Measurements from ENCODE around the gene CPN2.

DNA sequence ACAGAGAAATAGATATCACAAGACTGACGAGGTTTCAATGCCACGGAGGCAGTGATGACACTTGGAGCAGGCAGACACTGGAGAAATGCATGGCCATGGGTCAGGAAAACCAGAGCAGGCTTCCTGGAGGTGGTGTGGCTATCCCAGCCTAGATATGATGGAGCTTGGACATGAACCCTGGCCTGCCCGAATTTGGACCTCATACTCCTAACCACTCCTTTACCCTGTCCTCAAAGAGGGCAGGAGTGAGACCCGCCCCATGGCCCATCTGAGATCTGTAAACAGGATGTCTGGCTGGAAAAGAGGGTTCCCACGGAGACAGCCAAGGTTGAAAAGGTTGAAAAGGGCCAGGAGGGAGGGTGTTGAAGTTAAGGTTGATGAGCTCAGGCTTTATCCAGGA lies 31.0 kb downstream of the CPN2 start:
- TF ChIP-seq, protein P1, sequence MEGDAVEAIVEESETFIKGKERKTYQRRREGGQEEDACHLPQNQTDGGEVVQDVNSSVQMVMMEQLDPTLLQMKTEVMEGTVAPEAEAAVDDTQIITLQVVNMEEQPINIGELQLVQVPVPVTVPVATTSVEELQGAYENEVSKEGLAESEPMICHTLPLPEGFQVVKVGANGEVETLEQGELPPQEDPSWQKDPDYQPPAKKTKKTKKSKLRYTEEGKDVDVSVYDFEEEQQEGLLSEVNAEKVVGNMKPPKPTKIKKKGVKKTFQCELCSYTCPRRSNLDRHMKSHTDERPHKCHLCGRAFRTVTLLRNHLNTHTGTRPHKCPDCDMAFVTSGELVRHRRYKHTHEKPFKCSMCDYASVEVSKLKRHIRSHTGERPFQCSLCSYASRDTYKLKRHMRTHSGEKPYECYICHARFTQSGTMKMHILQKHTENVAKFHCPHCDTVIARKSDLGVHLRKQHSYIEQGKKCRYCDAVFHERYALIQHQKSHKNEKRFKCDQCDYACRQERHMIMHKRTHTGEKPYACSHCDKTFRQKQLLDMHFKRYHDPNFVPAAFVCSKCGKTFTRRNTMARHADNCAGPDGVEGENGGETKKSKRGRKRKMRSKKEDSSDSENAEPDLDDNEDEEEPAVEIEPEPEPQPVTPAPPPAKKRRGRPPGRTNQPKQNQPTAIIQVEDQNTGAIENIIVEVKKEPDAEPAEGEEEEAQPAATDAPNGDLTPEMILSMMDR (conservative IDR thresholded peaks at IDR 0.05; ENCODE audit: low read length) = no peak
- TF ChIP-seq EZH2phosphoT487 (IDR thresholded peaks at IDR 0.05; ENCODE audit: borderline replicate concordance) = no peak
